SK-N-SH (cell line): ENCODE measurements around the gene LRRK2. TPM values are rescaled to one million over a fixed set of nuclear protein-coding genes. Genes with fewer than 3 reads are reported as not detected.
A peak's percentile ranks its signal among the peaks of the same experiment; 100 is the strongest.

Experiments
- CTCF ChIA-PET: fragments of 300-600, 350-600 bp; formaldehyde crosslinking; extraction: SDS; loops from one replicate; lab custom pipeline; 2021; lab: Yijun Ruan, JAX
- POLR2A ChIA-PET: fragments of 350-600 bp; sonication (Branson Sonifier 250); formaldehyde crosslinking; extraction: SDS; loops from one replicate; lab custom pipeline; 2020; ENCODE audit warnings: antibody characterized with exemption, inconsistent platforms; lab: Yijun Ruan, JAX
- DNase-seq: peaks from one replicate; pipeline ENCODE4 v3.0.0; 2012
- H2AFZ ChIP-seq: fragments of 200-600 bp; sonication (generic); 2 replicates; pipeline ENCODE4 v1.8.1; 2016; ENCODE audit warnings: antibody characterized with exemption, mild to moderate bottlenecking, low read depth
- H3F3A ChIP-seq: fragments of 200-600 bp; sonication (generic); replicated peaks from 2 replicates; pipeline ENCODE3; 2016; ENCODE audit warnings: antibody characterized with exemption, mild to moderate bottlenecking; ENCODE audit not compliant: insufficient read depth
- H3K27ac ChIP-seq, 2 experiments: fragments of 200-500 bp in 1 of 2; fragments of 200-600 bp in 1 of 2; sonication (Bioruptor generic) in 1 of 2; sonication (generic), shearing (Covaris generic) in 1 of 2; 2 replicates each; pipeline versions ENCODE4 v1.5.1 to v1.6.1; 2014 to 2016; ENCODE audit warnings: low read depth in 2 of 2, inconsistent platforms in 1 of 2, low read length in 1 of 2, mild to moderate bottlenecking in 1 of 2, mixed read lengths in 1 of 2
- H3K27me3 ChIP-seq: fragments of 200-600 bp; sonication (generic), shearing (Covaris generic); 2 replicates; pipeline ENCODE4 v1.6.1; 2016; ENCODE audit warnings: mixed run types; ENCODE audit not compliant: insufficient read depth
- H3K36me3 ChIP-seq, 2 experiments: fragments of 200-500 bp in 1 of 2; fragments of 200-600 bp in 1 of 2; sonication (Bioruptor generic) in 1 of 2; sonication (generic) in 1 of 2; replicated peaks in 1 of 2; 2 replicates each; pipeline versions ENCODE3 to v1.5.1; 2014 to 2016; ENCODE audit warnings: low read length in 1 of 2, mild to moderate bottlenecking in 1 of 2; ENCODE audit not compliant: insufficient read depth in 2 of 2, control insufficient read depth in 1 of 2
- H3K4me1 ChIP-seq, 2 experiments: fragments of 200-500 bp in 1 of 2; fragments of 200-600 bp in 1 of 2; sonication (Bioruptor generic) in 1 of 2; sonication (generic), shearing (Covaris generic) in 1 of 2; 2 replicates each; pipeline versions ENCODE4 v1.5.1 to v1.6.1; 2014 to 2016; ENCODE audit warnings: low read depth in 1 of 2, low read length in 1 of 2, mixed run types in 1 of 2; ENCODE audit not compliant: insufficient read depth in 2 of 2, control insufficient read depth in 1 of 2
- H3K4me2 ChIP-seq: fragments of 200-600 bp; sonication (generic), shearing (Covaris generic); 2 replicates; pipeline ENCODE4 v1.6.1; 2017; ENCODE audit warnings: mixed run types
- H3K4me3 ChIP-seq, 2 experiments: fragments of 200-500 bp in 1 of 2; fragments of 200-600 bp in 1 of 2; sonication (Bioruptor generic) in 1 of 2; sonication (generic), shearing (Covaris generic) in 1 of 2; 2 replicates each; pipeline versions ENCODE4 v1.5.1 to v1.8.1; 2014 to 2016; ENCODE audit warnings: low read depth in 2 of 2, inconsistent platforms in 1 of 2, low read length in 1 of 2, mild to moderate bottlenecking in 1 of 2, mixed read lengths in 1 of 2, moderate library complexity in 1 of 2
- H3K79me2 ChIP-seq: fragments of 200-600 bp; sonication (generic); 2 replicates; pipeline ENCODE4 v1.8.1; 2017; ENCODE audit warnings: mild to moderate bottlenecking; ENCODE audit not compliant: insufficient read depth
- H3K9ac ChIP-seq: fragments of 200-600 bp; sonication (generic); 2 replicates; pipeline ENCODE4 v1.6.1; 2017; ENCODE audit warnings: mixed run types
- H3K9me2 ChIP-seq: fragments of 200-600 bp; sonication (generic); 2 replicates; pipeline ENCODE4 v1.6.1; 2017; ENCODE audit warnings: mixed run types
- H3K9me3 ChIP-seq: fragments of 200-600 bp; sonication (generic); 2 replicates; pipeline ENCODE4 v1.6.1; 2017; ENCODE audit warnings: mixed run types, mild to moderate bottlenecking, moderate library complexity
- H4K20me1 ChIP-seq: fragments of 200-600 bp; sonication (generic); 2 replicates; pipeline ENCODE4 v1.6.1; 2017; ENCODE audit warnings: mild to moderate bottlenecking, mixed run types; ENCODE audit not compliant: insufficient read depth
- CHD2 ChIP-seq: fragments of 150-350 bp; IDR thresholded peaks from 2 replicates; pipeline ENCODE4 v1.6.1; 2018; ENCODE audit warnings: low read length; ENCODE audit not compliant: partially characterized antibody
- EZH2phosphoT487 ChIP-seq: fragments of 200-600 bp; sonication (generic); IDR thresholded peaks from 2 replicates; pipeline ENCODE4 v1.6.1; 2017; ENCODE audit warnings: low read depth, mixed run types, mild to moderate bottlenecking, antibody characterized with exemption, moderate library complexity, borderline replicate concordance
- FOXJ3 ChIP-seq: sonication (generic); formaldehyde crosslinking; IDR thresholded peaks from 2 replicates; pipeline ENCODE4 v1.5.1; 2020; ENCODE audit warnings: mild to moderate bottlenecking, missing genetic modification reagents
- FOXM1 ChIP-seq: IDR thresholded peaks from 2 replicates; pipeline ENCODE4 v1.4.0; 2012; ENCODE audit warnings: low read depth, mild to moderate bottlenecking
- NFIC ChIP-seq: IDR thresholded peaks from 2 replicates; pipeline ENCODE4 v1.4.0; 2012; ENCODE audit warnings: borderline replicate concordance
- RAD21 ChIP-seq: IDR thresholded peaks from 2 replicates; pipeline ENCODE4 v1.6.1; 2012; ENCODE audit warnings: mild to moderate bottlenecking, low read length
- RCOR1 ChIP-seq: fragments of 150-350 bp; IDR thresholded peaks from 2 replicates; pipeline ENCODE4 v1.6.1; 2017; ENCODE audit warnings: antibody characterized with exemption, low read length
- RFX5 ChIP-seq: IDR thresholded peaks from 2 replicates; pipeline ENCODE4 v1.6.1; 2012; ENCODE audit warnings: mild to moderate bottlenecking, improper control_type of control experiment, low read length
- SIN3A ChIP-seq: IDR thresholded peaks from 2 replicates; pipeline ENCODE4 v1.6.1; 2012; ENCODE audit warnings: low read depth, mild to moderate bottlenecking, low read length, moderate library complexity, borderline replicate concordance
- YY1 ChIP-seq: IDR thresholded peaks from 2 replicates; pipeline ENCODE4 v1.4.0; 2012; ENCODE audit warnings: low read depth, mild to moderate bottlenecking
- WGBS: methylation state at CpG from one replicate; pipeline ENCODE4 v1.1.6; 2017; ENCODE audit warnings: low lambda C conversion rate; 5-methylcytosine and 5-hydroxymethylcytosine counted together
- polyA plus RNA-seq, 3 experiments: library from polyadenylated mRNA; depleted of rRNA; stranded (reverse); fragments of >200 nt; gene quantifications; 2 replicates each; pipeline ENCODE4 v1.2.3, GENCODE V29; 2012
- TF ChIP-seq, protein P1 (sequence below): IDR thresholded peaks from 2 replicates; pipeline ENCODE4 v1.4.0; 2012; ENCODE audit warnings: low read depth, borderline replicate concordance

LRRK2 gene
- polyA plus RNA-seq, 1 of the 3 experiments (the other 2 are of a cell fraction) = 0.08 TPM

DNA sequence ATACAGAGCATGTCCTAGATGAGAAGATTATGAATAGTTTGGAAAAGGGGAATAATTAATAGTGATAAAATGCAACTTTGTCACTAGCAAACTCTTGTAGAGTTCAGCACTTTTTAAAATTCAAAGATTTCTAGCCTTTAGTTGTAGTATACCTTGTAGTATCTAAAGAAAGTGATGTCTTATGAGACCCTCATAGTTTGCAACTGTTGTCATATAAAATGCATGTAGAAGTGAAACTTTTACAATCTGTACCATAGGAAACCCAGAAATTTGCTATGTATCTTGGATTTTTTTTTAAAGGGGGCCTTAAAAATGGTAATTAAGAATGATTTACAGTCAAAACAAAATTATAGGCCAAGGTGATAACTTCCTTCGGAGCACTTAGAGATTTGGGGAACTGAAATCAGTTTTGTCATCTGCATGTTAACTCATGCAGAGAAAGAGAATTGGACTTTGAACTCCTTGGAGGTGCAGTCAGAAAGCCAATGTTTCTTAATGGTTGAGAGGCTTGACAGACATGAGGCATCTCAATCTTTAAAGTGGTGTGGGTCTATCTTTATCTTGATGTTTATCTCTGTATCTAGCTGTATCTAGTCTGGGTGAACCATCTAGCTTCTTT lies 1.3 kb downstream of the LRRK2 start:
- Histone ChIP-seq H3K27ac (no peak overlapping the region), H3K79me2 (no peaks in the 10 kb centered on the region), H3K4me1 (peaks cover 0 to 5% of the 10 kb centered on the region in 2 experiments; a peak in 2 of 4 replicates), H3K9ac (no peak overlapping the region), H3K9me2 (no peaks in the 10 kb centered on the region), H4K20me1 (no peaks in the 10 kb centered on the region), H3K9me3 (no peaks in the 10 kb centered on the region), H3K4me3 (no peak overlapping the region), H3K27me3 (no peaks in the 10 kb centered on the region), H3K4me2 (no peak overlapping the region), H2AFZ (no peak overlapping the region), H3F3A (peaks cover 7% of the 10 kb centered on the region), H3K36me3 (no peaks in the 10 kb centered on the region)
- TF ChIP-seq, protein P1, sequence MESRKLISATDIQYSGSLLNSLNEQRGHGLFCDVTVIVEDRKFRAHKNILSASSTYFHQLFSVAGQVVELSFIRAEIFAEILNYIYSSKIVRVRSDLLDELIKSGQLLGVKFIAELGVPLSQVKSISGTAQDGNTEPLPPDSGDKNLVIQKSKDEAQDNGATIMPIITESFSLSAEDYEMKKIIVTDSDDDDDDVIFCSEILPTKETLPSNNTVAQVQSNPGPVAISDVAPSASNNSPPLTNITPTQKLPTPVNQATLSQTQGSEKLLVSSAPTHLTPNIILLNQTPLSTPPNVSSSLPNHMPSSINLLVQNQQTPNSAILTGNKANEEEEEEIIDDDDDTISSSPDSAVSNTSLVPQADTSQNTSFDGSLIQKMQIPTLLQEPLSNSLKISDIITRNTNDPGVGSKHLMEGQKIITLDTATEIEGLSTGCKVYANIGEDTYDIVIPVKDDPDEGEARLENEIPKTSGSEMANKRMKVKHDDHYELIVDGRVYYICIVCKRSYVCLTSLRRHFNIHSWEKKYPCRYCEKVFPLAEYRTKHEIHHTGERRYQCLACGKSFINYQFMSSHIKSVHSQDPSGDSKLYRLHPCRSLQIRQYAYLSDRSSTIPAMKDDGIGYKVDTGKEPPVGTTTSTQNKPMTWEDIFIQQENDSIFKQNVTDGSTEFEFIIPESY = no peak
- TF ChIP-seq RFX5 = no peak
- TF ChIP-seq YY1 = no peak
- no peak for TF ChIP-seq FOXJ3
- no peak for TF ChIP-seq FOXM1
- no peak for TF ChIP-seq CHD2
- no peak for TF ChIP-seq SIN3A
- no peak for TF ChIP-seq EZH2phosphoT487
- TF ChIP-seq RCOR1 = no peak
- whole genome bisulfite sequencing = 72% methylated on average over 1 of the region's 1 CpG
- POLR2A ChIA-PET = no interaction called here
- CTCF ChIA-PET = no interaction called here
- DNase-seq = no peak

DNA sequence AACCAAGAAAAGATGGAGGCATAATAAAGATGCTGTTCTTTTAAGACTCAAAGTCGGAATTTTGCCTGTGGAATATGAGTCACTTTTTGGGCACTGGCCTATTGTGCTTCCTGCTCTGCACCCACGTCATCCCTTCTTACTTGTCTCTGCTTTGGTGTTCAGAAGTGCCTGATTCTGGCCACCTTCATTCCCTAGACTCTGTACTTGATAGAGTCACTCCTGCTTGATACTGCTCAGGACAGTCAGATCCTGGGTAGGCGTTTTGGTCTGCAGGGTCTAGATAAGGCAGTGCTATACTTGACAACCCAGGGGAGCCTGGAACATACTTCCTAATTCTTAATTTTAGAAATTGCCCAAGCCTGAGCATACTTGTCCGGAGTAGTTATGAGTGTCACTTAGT lies 1.9 kb downstream of the LRRK2 start:
- H3K9me2 ChIP-seq = no peaks in the 10 kb centered on the region

More for the DNA sequence above, 1.9 kb downstream of the LRRK2 start:
- Histone ChIP-seq H3K4me2 (no peak overlapping the region), H3K9ac (no peak overlapping the region), H3K4me3 (no peak overlapping the region), H3K27me3 (no peaks in the 10 kb centered on the region), H2AFZ (no peak overlapping the region), H3F3A (peaks cover 7% of the 10 kb centered on the region), H3K36me3 (no peaks in the 10 kb centered on the region), H3K79me2 (no peaks in the 10 kb centered on the region)
- POLR2A ChIA-PET = no interaction called here
- CTCF ChIA-PET = no interaction called here
- TF ChIP-seq RAD21 (no peak), NFIC (peak; percentile 16; the same call in 1 of the 2 replicates)
- TF ChIP-seq, all 33 proteins: peak for 1
- no peak for DNase-seq
- 38% methylated on average over 4 of the region's 4 CpGs for WGBS
- H3K27ac ChIP-seq = no peak overlapping the region
- no peaks in the 10 kb centered on the region for H4K20me1 ChIP-seq
- H3K9me3 ChIP-seq = no peaks in the 10 kb centered on the region
- peaks cover 0 to 5% of the 10 kb centered on the region in 2 experiments; a peak in 2 of 4 replicates for H3K4me1 ChIP-seq
